Endothelial cell of umbilical vein (primary cell): Measurements from ENCODE around the gene PTRHD1.

ENCODE experiments used
- CTCF ChIP-seq, 2 donors: IDR thresholded peaks; 1 replicate in 1 of 2; 2 replicates in 1 of 2; pipeline ENCODE4 v1.5.1; 2011; ENCODE audit warnings: low read length in 2 of 2, mild to moderate bottlenecking in 2 of 2, moderate library complexity in 2 of 2, control low read depth in 1 of 2, inconsistent platforms in 1 of 2, low read depth in 1 of 2; ENCODE audit not compliant: insufficient read depth in 1 of 2; ENCODE audit errors: extremely low read depth in 1 of 2
- EZH2 ChIP-seq: IDR thresholded peaks from 2 replicates; pipeline ENCODE4 v1.6.1; 2012; ENCODE audit warnings: borderline replicate concordance, low read depth, mild to moderate bottlenecking, moderate library complexity, low read length, inconsistent platforms; ENCODE audit not compliant: severe bottlenecking
- POLR2AphosphoS5 ChIP-seq: IDR thresholded peaks from 2 replicates; pipeline ENCODE4 v1.6.1; 2012; ENCODE audit warnings: low read depth, mild to moderate bottlenecking, control low read depth, low read length, moderate library complexity; ENCODE audit not compliant: insufficient read depth

- TF ChIP-seq POLR2AphosphoS5 = no peak
- TF ChIP-seq EZH2 = no peak
- no peak for TF ChIP-seq CTCF (IDR thresholded peaks at IDR 0.05; ENCODE audit: extremely low read depth in 1 of 2, insufficient read depth in 1 of 2, low read depth in 1 of 2, low read length in 2 of 2)
Measured at GRCh38 chr2:24743924-24744323, 49.3 kb downstream of the PTRHD1 start.
